ENCODE measurements around the gene BOLA3. TPM values are rescaled to one million over a fixed set of nuclear protein-coding genes. Genes with fewer than 3 reads are reported as not detected.
"Not testable (repeated sequence)": the region's sequence is repeated elsewhere in the genome, so short reads cannot be mapped to it uniquely, and the experiment has no call there.

BOLA3 gene
- total and polyA plus RNA-seq, 10 donors: 12.6 to 41.4 (median 23.7) TPM

DNA sequence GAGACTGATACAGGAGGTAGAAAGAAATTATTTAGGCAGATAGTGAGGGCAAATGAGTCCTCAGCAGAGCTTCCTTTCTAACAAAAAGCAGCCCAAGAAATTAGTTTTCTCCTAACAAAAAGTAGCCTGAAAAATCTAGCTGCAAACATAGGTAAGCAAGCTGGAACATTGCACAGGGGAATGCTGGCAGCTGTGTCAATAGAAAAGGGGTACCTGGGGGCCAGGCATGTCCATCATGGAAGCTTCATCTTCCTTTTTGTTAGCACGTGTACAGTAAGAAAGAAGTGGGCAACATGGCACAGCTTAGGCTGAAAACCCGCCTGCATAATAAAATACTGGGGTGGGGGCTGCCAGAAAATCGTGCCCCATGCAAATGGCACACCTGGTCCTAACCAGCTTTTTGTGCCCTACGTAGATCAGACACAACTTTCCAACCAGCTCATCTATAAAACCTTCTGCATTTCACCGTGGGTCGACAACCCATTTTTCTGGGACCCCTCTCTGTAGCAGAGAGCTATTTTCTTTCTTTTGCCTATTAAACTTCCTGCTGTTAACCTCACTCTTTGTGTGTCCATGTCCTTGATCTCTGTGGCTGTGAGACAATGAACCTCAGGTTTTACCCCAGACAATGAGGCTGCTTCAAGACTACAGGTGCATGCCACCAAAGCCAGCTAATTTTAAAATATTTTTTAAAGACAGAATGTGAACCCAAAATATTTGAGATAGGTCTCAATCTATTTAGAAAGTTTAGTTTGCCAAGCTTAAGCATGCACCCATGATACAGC is 44.1 kb upstream of the BOLA3 start:
- Histone ChIP-seq H3K4me3 (no peak overlapping the region), H3K4me1 (peaks cover 0 to 7% (median under 1%) of the 10 kb centered on the region in 6 donors), H3K9me3 (no peaks in the 10 kb centered on the region), H3K27me3 (replicated peaks in 1 of 7) (no peaks in the 10 kb centered on the region), H3K27ac (no peak overlapping the region), H3K36me3 (no peaks in the 10 kb centered on the region)
- TF ChIP-seq POLR2AphosphoS5 (IDR thresholded peaks at IDR 0.05): no peak
- TF ChIP-seq, protein P1, sequence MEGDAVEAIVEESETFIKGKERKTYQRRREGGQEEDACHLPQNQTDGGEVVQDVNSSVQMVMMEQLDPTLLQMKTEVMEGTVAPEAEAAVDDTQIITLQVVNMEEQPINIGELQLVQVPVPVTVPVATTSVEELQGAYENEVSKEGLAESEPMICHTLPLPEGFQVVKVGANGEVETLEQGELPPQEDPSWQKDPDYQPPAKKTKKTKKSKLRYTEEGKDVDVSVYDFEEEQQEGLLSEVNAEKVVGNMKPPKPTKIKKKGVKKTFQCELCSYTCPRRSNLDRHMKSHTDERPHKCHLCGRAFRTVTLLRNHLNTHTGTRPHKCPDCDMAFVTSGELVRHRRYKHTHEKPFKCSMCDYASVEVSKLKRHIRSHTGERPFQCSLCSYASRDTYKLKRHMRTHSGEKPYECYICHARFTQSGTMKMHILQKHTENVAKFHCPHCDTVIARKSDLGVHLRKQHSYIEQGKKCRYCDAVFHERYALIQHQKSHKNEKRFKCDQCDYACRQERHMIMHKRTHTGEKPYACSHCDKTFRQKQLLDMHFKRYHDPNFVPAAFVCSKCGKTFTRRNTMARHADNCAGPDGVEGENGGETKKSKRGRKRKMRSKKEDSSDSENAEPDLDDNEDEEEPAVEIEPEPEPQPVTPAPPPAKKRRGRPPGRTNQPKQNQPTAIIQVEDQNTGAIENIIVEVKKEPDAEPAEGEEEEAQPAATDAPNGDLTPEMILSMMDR (IDR thresholded peaks at IDR 0.05 in 8 of 11, conservative IDR thresholded peaks at IDR 0.05 in 3 of 11): no peak
- TF ChIP-seq POLR2A (IDR thresholded peaks at IDR 0.05): no peak
- DNase-seq: no peak
- 68 to 87% (median 72%) methylated on average over 6 of the region's 6 CpGs for WGBS, 5 donors
- intact Hi-C loops (cut with DNase I; ENCODE audit: low total_unique reads): no loop called here

DNA sequence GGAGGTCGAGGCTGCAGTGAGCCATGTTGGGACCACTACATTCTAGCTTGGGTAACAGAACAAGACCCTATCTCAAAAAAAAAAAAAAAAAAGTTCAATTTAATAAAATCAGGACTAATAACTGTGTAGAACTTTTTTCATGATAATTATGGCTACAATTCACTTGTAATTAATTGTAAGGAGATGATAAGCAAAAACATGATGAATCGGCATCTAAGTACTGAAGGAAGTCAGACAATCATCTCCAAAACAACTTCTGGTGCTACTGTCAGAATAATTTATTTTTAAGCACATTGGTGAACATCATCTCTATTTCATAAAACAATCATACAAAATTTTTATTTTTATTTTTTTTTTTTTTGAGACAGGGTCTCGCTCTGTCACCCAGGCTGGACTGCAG is 41.0 kb upstream of the BOLA3 start:
- TF ChIP-seq POLR2A (IDR thresholded peaks at IDR 0.05) (no peak), POLR2AphosphoS5 (IDR thresholded peaks at IDR 0.05) (no peak)
- TF ChIP-seq, protein P1 (IDR thresholded peaks at IDR 0.05 in 8 of 11, conservative IDR thresholded peaks at IDR 0.05 in 3 of 11): no peak
- intact Hi-C loops (cut with DNase I; ENCODE audit: low total_unique reads): no loop called here
- Histone ChIP-seq H3K27me3 (replicated peaks in 1 of 7) (no peaks in the 10 kb centered on the region), H3K4me3 (no peak overlapping the region), H3K36me3 (no peaks in the 10 kb centered on the region), H3K27ac (no peak overlapping the region), H3K4me1 (peaks cover 0 to 36% (median 13%) of the 10 kb centered on the region in 6 donors), H3K9me3 (peaks cover 0 to 3% (median 0%) of the 10 kb centered on the region in 8 donors)
- DNase-seq: no peak
- WGBS, 5 donors: 94 to 97% (median 96%) methylated on average over 3 of the region's 3 CpGs

DNA sequence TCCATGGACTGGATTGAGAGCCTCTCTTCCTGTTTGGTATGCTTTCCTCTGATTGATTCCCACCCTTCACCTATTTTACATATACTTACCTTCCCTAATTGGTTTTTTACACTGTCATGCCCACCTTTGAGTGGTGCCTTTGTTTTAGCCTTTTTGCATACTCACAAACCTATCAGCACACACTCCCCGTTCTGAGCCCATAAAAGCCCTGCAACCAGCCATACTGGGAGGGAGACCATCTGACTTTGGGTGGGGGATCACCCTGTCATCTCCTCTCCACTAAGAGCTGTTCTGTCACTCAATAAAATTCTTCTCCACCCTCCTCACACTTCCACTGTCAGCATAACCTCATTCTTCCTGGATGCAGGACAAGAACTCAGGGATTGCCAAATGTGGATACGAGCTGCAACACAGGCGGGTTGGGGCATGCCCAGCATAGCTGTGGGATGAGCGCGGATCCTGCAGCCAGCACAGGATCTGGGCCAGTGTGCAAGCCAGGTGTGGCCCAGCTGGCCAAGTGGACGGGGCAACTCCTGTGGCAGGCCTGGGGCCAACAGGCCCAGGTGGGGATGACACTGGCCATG is 40.4 kb upstream of the BOLA3 start:
- peaks cover 0 to 42% (median 13%) of the 10 kb centered on the region in 6 donors for H3K4me1 ChIP-seq
- H3K4me3 ChIP-seq: no peak overlapping the region
- H3K27me3 ChIP-seq (replicated peaks in 1 of 7): no peaks in the 10 kb centered on the region
- no peak for TF ChIP-seq POLR2AphosphoS5 (IDR thresholded peaks at IDR 0.05)
- WGBS, 5 donors: 88 to 93% (median 89%) methylated on average over 6 of the region's 6 CpGs
- peaks cover 0 to 3% (median 0%) of the 10 kb centered on the region in 8 donors for H3K9me3 ChIP-seq
- intact Hi-C loops (cut with DNase I; ENCODE audit: low total_unique reads): no loop called here
- no peaks in the 10 kb centered on the region for H3K36me3 ChIP-seq
- H3K27ac ChIP-seq: no peak overlapping the region
- peak; percentile 80 for DNase-seq

DNA sequence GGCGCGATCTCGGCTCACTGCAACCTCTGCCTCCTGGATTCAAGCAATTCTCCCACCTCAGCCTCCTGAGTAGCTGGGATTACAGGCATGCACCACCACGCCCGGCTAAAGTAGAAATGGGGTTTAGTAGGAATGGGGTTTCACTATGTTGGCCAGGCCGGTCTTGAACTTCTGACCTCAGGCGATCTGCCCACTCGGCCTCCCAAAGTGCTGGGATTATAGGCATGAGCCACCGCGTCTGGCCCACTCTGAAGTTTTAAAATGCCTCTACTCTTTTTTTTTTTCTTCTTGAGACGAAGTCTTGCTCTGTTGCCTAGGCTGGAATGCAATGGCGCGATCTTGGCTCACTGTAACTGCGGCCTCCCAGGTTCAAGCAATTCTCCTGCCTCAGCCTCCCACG is 39.0 kb upstream of the BOLA3 start:
- H3K9me3 ChIP-seq; H3K36me3 ChIP-seq; intact Hi-C loops (cut with DNase I; ENCODE audit: low total_unique reads); H3K27me3 ChIP-seq (replicated peaks in 1 of 7); DNase-seq: not testable (repeated sequence)
- WGBS, 5 donors: 94 to 97% (median 96%) methylated on average over 15 of the region's 15 CpGs
- Histone ChIP-seq H3K4me1 (peaks cover 3 to 55% (median 23%) of the 10 kb centered on the region in 6 donors), H3K4me3 (peak overlapping the region in 1 of 8 donors; percentile 57), H3K27ac (peak overlapping the region in 6 of 8 donors; percentile 84 to 99 (median 90))

DNA sequence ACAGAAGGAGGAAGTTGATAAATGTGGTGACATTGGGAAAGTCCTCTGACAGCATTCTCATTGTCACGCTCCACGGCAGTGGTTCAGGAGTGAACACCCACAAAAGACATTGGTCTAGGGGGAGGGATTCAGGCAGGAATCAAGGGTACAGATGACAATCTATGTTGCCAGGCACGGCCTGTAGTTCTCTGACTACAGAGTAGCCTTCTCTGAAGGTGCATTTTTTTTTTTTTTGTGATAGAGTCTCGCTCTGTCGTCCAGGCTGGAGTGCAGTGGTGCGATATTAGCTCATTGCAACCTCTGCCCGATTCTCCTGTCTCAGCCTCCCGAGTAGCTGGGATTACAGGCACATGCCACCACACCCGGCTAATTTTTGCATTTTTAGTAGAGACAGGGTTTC is 38.3 kb upstream of the BOLA3 start:
- intact Hi-C loops (cut with DNase I; ENCODE audit: low total_unique reads): no loop called here
- DNase-seq: peak; percentile 82
- H3K4me1 ChIP-seq: peaks cover 3 to 62% (median 29%) of the 10 kb centered on the region in 6 donors
- no peaks in the 10 kb centered on the region for H3K36me3 ChIP-seq
- peaks cover 0 to 3% (median 0%) of the 10 kb centered on the region in 8 donors for H3K9me3 ChIP-seq
- H3K27me3 ChIP-seq (replicated peaks in 1 of 7): no peaks in the 10 kb centered on the region
- H3K27ac ChIP-seq: peak overlapping the region; percentile 49 to 99 (median 88)
- TF ChIP-seq, protein P1 (IDR thresholded peaks at IDR 0.05 in 8 of 11, conservative IDR thresholded peaks at IDR 0.05 in 3 of 11): peak in 1 of 11 experiments; percentile 11
- TF ChIP-seq POLR2AphosphoS5 (IDR thresholded peaks at IDR 0.05) (peak in 1 of 3 donors; percentile 86), POLR2A (IDR thresholded peaks at IDR 0.05) (no peak)
- WGBS, 5 donors: 34 to 45% (median 40%) methylated on average over 9 of the region's 9 CpGs
- H3K4me3 ChIP-seq: peak overlapping the region in 3 of 8 donors; percentile 19 to 57 (median 21)
